WTC11 (cell line): ENCODE data around the gene NR1H3. TPM values are rescaled to one million over a fixed set of nuclear protein-coding genes. Genes with fewer than 3 reads are reported as not detected.
A peak's percentile ranks its signal among the peaks of the same experiment; 100 is the strongest.

ENCODE experiments used
- ATAC-seq: fragments of 200-7000 bp; cut with Tn5 transposase; 2 replicates; pipeline ENCODE4 v1.10.0; 2021; ENCODE audit warnings: mild to moderate bottlenecking, moderate library complexity
- CTCF ChIA-PET: fragments of 300-600 bp; sonication (Branson Sonifier 250); formaldehyde crosslinking; loops from one replicate; lab custom pipeline; 2021; ENCODE audit warnings: antibody characterized with exemption; lab: Charles Lee
- POLR2A ChIA-PET: fragments of 350-600 bp; sonication (Branson Sonifier 250); formaldehyde crosslinking; loops from one replicate; lab custom pipeline; 2021; ENCODE audit warnings: antibody characterized with exemption; lab: Charles Lee
- DNase-seq: peaks from one replicate; pipeline ENCODE4 v3.0.0; 2021; ENCODE audit warnings: low spot score
- H3K27ac Mint-ChIP-seq: 2 replicates; pipeline ENCODE4 v1.8.0; 2021; ENCODE audit warnings: mixed read lengths
- H3K27me3 Mint-ChIP-seq: 2 replicates; pipeline ENCODE4 v1.8.0; 2021; ENCODE audit warnings: low read depth, mild to moderate bottlenecking, moderate library complexity, mixed read lengths
- H3K36me3 Mint-ChIP-seq: 2 replicates; pipeline ENCODE4 v1.8.0; 2021; ENCODE audit warnings: mixed read lengths
- H3K4me1 Mint-ChIP-seq: 2 replicates; pipeline ENCODE4 v1.8.0; 2022; ENCODE audit warnings: mixed read lengths
- H3K4me3 Mint-ChIP-seq: 2 replicates; pipeline ENCODE4 v1.8.0; 2021; ENCODE audit warnings: mild to moderate bottlenecking, moderate library complexity, mixed read lengths
- H3K9me3 Mint-ChIP-seq: 2 replicates; pipeline ENCODE4 v1.8.0; 2021; ENCODE audit warnings: mixed read lengths
- AR ChIP-seq: fragments of 250-450 bp; sonication (Bioruptor Pico); IDR thresholded peaks from 2 replicates; pipeline ENCODE4 v1.9.0; 2021; ENCODE audit warnings: mild to moderate bottlenecking
- CDX4 ChIP-seq: fragments of 250-450 bp; sonication (Bioruptor Pico); IDR thresholded peaks from 2 replicates; pipeline ENCODE4 v1.9.0; 2021; ENCODE audit warnings: moderate library complexity, mild to moderate bottlenecking, inconsistent platforms, borderline replicate concordance
- CREM ChIP-seq: sonication (generic); formaldehyde crosslinking; IDR thresholded peaks from 2 replicates; pipeline ENCODE4 v1.8.1; 2022; ENCODE audit warnings: mild to moderate bottlenecking, missing genetic modification reagents, moderate library complexity
- GABPB1 ChIP-seq: sonication (generic); formaldehyde crosslinking; IDR thresholded peaks from 2 replicates; pipeline ENCODE4 v1.8.1; 2023; ENCODE audit warnings: mild to moderate bottlenecking, missing genetic modification reagents
- IRF2 ChIP-seq: sonication (generic); formaldehyde crosslinking; IDR thresholded peaks from 2 replicates; pipeline ENCODE4 v1.8.0; 2022; ENCODE audit warnings: low read depth, missing genetic modification reagents, borderline replicate concordance
- MYBL2 ChIP-seq: sonication (generic); formaldehyde crosslinking; IDR thresholded peaks from 2 replicates; pipeline ENCODE4 v1.8.1; 2023; ENCODE audit warnings: mild to moderate bottlenecking, moderate library complexity, missing genetic modification reagents
- NR3C1 ChIP-seq: sonication (generic); formaldehyde crosslinking; conservative IDR thresholded peaks from 2 replicates; pipeline ENCODE4 v1.8.1; 2023; ENCODE audit warnings: low read depth, mild to moderate bottlenecking, missing genetic modification reagents
- SOX15 ChIP-seq: fragments of 250-450 bp; sonication (Bioruptor Pico); IDR thresholded peaks from 2 replicates; pipeline ENCODE4 v1.9.0; 2021; ENCODE audit warnings: mild to moderate bottlenecking
- TP53 ChIP-seq: sonication (generic); formaldehyde crosslinking; IDR thresholded peaks from 2 replicates; pipeline ENCODE4 v1.8.1; 2023; ENCODE audit warnings: mild to moderate bottlenecking, missing genetic modification reagents
- USF2 ChIP-seq: sonication (generic); formaldehyde crosslinking; IDR thresholded peaks from 2 replicates; pipeline ENCODE4 v1.8.1; 2023; ENCODE audit warnings: mild to moderate bottlenecking, missing genetic modification reagents, moderate library complexity
- ZNF138 ChIP-seq: sonication (generic); formaldehyde crosslinking; conservative IDR thresholded peaks from 2 replicates; pipeline ENCODE4 v1.8.1; 2022; ENCODE audit warnings: mild to moderate bottlenecking, moderate library complexity, missing genetic modification reagents
- total RNA-seq: library from RNA; stranded (reverse); gene quantifications from 3 replicates; pipeline ENCODE4 v1.2.3, GENCODE V29; 2021
- TF ChIP-seq, protein P1 (sequence below): sonication (generic); formaldehyde crosslinking; conservative IDR thresholded peaks from 2 replicates; pipeline ENCODE4 v1.8.1; 2023; ENCODE audit warnings: mild to moderate bottlenecking, low read depth, missing genetic modification reagents, moderate library complexity
- TF ChIP-seq, protein P2 (sequence below): sonication (generic); formaldehyde crosslinking; IDR thresholded peaks from 2 replicates; pipeline ENCODE4 v1.8.1; 2023; ENCODE audit warnings: mild to moderate bottlenecking, moderate library complexity, missing genetic modification reagents
- TF ChIP-seq, protein P3 (sequence below): sonication (generic); formaldehyde crosslinking; IDR thresholded peaks from 2 replicates; pipeline ENCODE4 v1.8.0; 2023; ENCODE audit warnings: missing genetic modification reagents
- TF ChIP-seq, protein P4 (sequence below): sonication (generic); formaldehyde crosslinking; IDR thresholded peaks from 2 replicates; pipeline ENCODE4 v1.8.0; 2023; ENCODE audit warnings: mild to moderate bottlenecking, missing genetic modification reagents
- TF ChIP-seq, protein P5 (sequence below): fragments of 250-450 bp; sonication (Bioruptor Pico); IDR thresholded peaks from 2 replicates; pipeline ENCODE4 v2.1.2; 2022; ENCODE audit warnings: mild to moderate bottlenecking, moderate library complexity

Gene NR1H3
- total RNA-seq, 1 experiment from 2014 or later = 26.3 TPM

DNA sequence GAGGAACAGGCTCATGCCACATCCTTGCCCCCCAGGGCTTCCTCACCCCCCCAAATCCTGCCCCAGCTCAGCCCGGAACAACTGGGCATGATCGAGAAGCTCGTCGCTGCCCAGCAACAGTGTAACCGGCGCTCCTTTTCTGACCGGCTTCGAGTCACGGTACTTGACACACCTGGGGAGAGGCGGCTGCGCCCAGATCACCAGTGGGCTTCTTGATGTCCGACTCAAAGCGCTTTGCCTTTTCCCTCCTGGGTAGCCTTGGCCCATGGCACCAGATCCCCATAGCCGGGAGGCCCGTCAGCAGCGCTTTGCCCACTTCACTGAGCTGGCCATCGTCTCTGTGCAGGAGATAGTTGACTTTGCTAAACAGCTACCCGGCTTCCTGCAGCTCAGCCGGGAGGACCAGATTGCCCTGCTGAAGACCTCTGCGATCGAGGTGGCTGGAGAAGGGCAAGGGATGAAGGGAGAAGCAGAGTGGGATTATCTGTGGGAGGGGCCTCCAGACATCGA lies 3.5 kb downstream of the NR1H3 start:
- ChIA-PET POLR2A (no interaction called here), CTCF (interaction anchor here (0.8 to 6.0 kb wide), 5 partner anchors 14 to 94 kb away, joined by 3 to 120 read pairs (median 84); partner anchors contain the start of genes ACP2 and ARFGAP2)
- ATAC-seq = no peak
- no peak for DNase-seq
- no peak overlapping the region for H3K4me3 Mint-ChIP-seq
- H3K4me1 Mint-ChIP-seq = peaks cover 18% of the 10 kb centered on the region
- H3K27me3 Mint-ChIP-seq = no peaks in the 10 kb centered on the region
- no peaks in the 10 kb centered on the region for H3K36me3 Mint-ChIP-seq
- TF ChIP-seq GABPB1 (CRISPR knock-in tag) (no peak), SOX15 (no peak), NR3C1 (CRISPR knock-in tag) (no peak), CDX4 (no peak), IRF2 (CRISPR knock-in tag) (no peak)
- TF ChIP-seq, protein P1, sequence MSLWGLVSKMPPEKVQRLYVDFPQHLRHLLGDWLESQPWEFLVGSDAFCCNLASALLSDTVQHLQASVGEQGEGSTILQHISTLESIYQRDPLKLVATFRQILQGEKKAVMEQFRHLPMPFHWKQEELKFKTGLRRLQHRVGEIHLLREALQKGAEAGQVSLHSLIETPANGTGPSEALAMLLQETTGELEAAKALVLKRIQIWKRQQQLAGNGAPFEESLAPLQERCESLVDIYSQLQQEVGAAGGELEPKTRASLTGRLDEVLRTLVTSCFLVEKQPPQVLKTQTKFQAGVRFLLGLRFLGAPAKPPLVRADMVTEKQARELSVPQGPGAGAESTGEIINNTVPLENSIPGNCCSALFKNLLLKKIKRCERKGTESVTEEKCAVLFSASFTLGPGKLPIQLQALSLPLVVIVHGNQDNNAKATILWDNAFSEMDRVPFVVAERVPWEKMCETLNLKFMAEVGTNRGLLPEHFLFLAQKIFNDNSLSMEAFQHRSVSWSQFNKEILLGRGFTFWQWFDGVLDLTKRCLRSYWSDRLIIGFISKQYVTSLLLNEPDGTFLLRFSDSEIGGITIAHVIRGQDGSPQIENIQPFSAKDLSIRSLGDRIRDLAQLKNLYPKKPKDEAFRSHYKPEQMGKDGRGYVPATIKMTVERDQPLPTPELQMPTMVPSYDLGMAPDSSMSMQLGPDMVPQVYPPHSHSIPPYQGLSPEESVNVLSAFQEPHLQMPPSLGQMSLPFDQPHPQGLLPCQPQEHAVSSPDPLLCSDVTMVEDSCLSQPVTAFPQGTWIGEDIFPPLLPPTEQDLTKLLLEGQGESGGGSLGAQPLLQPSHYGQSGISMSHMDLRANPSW (CRISPR knock-in tag) = no peak
- H3K9me3 Mint-ChIP-seq = no peaks in the 10 kb centered on the region
- H3K27ac Mint-ChIP-seq = peak overlapping the region; percentile 82; the same call in 1 of the 2 replicates

DNA sequence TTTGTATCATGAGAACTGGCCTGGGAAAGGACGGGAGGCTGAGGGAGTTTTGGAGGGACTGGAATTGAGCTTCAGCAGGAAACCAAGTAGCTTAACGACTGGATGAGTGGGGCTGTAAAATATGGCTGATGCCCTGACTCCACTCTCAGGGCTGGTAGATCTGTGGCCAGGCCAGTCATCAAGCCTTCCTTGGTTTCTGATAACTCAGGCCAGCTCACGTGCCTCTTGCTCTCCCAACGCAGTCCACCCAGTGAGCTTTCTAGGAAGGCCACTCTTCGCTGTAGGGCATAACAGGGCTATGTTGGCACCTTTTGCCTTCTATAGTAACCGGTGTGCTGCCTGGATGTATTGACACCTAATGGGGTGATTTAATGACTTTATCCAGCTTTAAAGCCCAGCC lies 6.3 kb downstream of the NR1H3 start:
- Mint-ChIP-seq H3K27ac (peak overlapping the region; percentile 55; the same call in 1 of the 2 replicates), H3K4me3 (no peak overlapping the region), H3K9me3 (no peaks in the 10 kb centered on the region), H3K4me1 (peaks cover 24% of the 10 kb centered on the region), H3K27me3 (no peaks in the 10 kb centered on the region), H3K36me3 (no peaks in the 10 kb centered on the region)
- no peak for TF ChIP-seq ZNF138
- no peak for TF ChIP-seq USF2 (CRISPR knock-in tag)
- TF ChIP-seq CREM (CRISPR knock-in tag) = no peak
- TF ChIP-seq, protein P2, sequence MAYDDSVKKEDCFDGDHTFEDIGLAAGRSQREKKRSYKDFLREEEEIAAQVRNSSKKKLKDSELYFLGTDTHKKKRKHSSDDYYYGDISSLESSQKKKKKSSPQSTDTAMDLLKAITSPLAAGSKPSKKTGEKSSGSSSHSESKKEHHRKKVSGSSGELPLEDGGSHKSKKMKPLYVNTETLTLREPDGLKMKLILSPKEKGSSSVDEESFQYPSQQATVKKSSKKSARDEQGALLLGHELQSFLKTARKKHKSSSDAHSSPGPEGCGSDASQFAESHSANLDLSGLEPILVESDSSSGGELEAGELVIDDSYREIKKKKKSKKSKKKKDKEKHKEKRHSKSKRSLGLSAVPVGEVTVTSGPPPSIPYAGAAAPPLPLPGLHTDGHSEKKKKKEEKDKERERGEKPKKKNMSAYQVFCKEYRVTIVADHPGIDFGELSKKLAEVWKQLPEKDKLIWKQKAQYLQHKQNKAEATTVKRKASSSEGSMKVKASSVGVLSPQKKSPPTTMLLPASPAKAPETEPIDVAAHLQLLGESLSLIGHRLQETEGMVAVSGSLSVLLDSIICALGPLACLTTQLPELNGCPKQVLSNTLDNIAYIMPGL (CRISPR knock-in tag) = no peak
- TF ChIP-seq, protein P3, sequence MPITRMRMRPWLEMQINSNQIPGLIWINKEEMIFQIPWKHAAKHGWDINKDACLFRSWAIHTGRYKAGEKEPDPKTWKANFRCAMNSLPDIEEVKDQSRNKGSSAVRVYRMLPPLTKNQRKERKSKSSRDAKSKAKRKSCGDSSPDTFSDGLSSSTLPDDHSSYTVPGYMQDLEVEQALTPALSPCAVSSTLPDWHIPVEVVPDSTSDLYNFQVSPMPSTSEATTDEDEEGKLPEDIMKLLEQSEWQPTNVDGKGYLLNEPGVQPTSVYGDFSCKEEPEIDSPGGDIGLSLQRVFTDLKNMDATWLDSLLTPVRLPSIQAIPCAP (CRISPR knock-in tag) = no peak
- TF ChIP-seq, protein P4, sequence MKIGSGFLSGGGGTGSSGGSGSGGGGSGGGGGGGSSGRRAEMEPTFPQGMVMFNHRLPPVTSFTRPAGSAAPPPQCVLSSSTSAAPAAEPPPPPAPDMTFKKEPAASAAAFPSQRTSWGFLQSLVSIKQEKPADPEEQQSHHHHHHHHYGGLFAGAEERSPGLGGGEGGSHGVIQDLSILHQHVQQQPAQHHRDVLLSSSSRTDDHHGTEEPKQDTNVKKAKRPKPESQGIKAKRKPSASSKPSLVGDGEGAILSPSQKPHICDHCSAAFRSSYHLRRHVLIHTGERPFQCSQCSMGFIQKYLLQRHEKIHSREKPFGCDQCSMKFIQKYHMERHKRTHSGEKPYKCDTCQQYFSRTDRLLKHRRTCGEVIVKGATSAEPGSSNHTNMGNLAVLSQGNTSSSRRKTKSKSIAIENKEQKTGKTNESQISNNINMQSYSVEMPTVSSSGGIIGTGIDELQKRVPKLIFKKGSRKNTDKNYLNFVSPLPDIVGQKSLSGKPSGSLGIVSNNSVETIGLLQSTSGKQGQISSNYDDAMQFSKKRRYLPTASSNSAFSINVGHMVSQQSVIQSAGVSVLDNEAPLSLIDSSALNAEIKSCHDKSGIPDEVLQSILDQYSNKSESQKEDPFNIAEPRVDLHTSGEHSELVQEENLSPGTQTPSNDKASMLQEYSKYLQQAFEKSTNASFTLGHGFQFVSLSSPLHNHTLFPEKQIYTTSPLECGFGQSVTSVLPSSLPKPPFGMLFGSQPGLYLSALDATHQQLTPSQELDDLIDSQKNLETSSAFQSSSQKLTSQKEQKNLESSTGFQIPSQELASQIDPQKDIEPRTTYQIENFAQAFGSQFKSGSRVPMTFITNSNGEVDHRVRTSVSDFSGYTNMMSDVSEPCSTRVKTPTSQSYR (CRISPR knock-in tag) = no peak
- TF ChIP-seq AR (CRISPR knock-in tag) = no peak
- no peak for TF ChIP-seq MYBL2 (CRISPR knock-in tag)
- no peak for TF ChIP-seq TP53 (CRISPR knock-in tag)
- TF ChIP-seq, protein P5, sequence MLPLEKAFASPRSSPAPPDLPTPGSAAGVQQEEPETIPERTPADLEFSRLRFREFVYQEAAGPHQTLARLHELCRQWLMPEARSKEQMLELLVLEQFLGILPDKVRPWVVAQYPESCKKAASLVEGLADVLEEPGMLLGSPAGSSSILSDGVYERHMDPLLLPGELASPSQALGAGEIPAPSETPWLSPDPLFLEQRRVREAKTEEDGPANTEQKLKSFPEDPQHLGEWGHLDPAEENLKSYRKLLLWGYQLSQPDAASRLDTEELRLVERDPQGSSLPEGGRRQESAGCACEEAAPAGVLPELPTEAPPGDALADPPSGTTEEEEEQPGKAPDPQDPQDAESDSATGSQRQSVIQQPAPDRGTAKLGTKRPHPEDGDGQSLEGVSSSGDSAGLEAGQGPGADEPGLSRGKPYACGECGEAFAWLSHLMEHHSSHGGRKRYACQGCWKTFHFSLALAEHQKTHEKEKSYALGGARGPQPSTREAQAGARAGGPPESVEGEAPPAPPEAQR (CRISPR knock-in tag) = no peak
- DNase-seq (no peak), ATAC-seq (no peak)
- POLR2A ChIA-PET = no interaction called here
- CTCF ChIA-PET = interaction anchor here (0.7 to 2.0 kb wide), 3 partner anchors 8 to 91 kb away, joined by 3 to 7 read pairs (median 6); no protein-coding TSS in a partner anchor
